ENCODE measurements around the gene LAMA5.
A peak's percentile ranks its signal among the peaks of the same experiment; 100 is the strongest.
"Not testable (repeated sequence)": the region's sequence is repeated elsewhere in the genome, so short reads cannot be mapped to it uniquely, and the experiment has no call there.

LAMA5 gene

GRCh38 chr20:62390317-62391164 lies 23.4 kb upstream of the LAMA5 start:
- no peak for DNase-seq (ENCODE audit: low read depth)

- DNase-seq (ENCODE audit: low read depth): no peak
These were observed 22.5 kb upstream of the LAMA5 start for GRCh38 chr20:62389601-62390087.

GRCh38 chr20:62388839-62389600 lies 21.9 kb upstream of the LAMA5 start:
- DNase-seq (ENCODE audit: low read depth): no peak

- no peak for DNase-seq (ENCODE audit: low read depth)
These were observed 21.0 kb upstream of the LAMA5 start for GRCh38 chr20:62387933-62388635.

GRCh38 chr20:62387219-62387913 lies 20.3 kb upstream of the LAMA5 start:
- no peak for DNase-seq (ENCODE audit: low read depth)

GRCh38 chr20:62386383-62387218 lies 19.5 kb upstream of the LAMA5 start, which contains the start of gene RPS21:
RPS21 (plus strand) TSS chr20:62387103; CDS start chr20:62387339, 236 bp downstream.
- peak; percentile 88 for DNase-seq (ENCODE audit: low read depth)

- DNase-seq (ENCODE audit: low read depth): peak; percentile 60
These were observed 15.4 kb upstream of the LAMA5 start for GRCh38 chr20:62382306-62383198.

- no peak for DNase-seq (ENCODE audit: low read depth)
These were observed 14.7 kb upstream of the LAMA5 start for GRCh38 chr20:62381842-62382241.

- DNase-seq (ENCODE audit: low read depth): no peak
These were observed 14.2 kb upstream of the LAMA5 start for GRCh38 chr20:62381202-62381797.

GRCh38 chr20:62378215-62378614 lies 11.1 kb upstream of the LAMA5 start:
- no peak for DNase-seq (ENCODE audit: low read depth)

- DNase-seq (ENCODE audit: low read depth): no peak
These were observed 10.6 kb upstream of the LAMA5 start for GRCh38 chr20:62377615-62378178.

GRCh38 chr20:62377064-62377461 lies 10.0 kb upstream of the LAMA5 start:
- DNase-seq (ENCODE audit: low read depth): no peak

- no peak for DNase-seq (ENCODE audit: low read depth)
These were observed 9.3 kb upstream of the LAMA5 start for GRCh38 chr20:62376112-62377063.

- no peak for DNase-seq (ENCODE audit: low read depth)
These were observed 7.4 kb upstream of the LAMA5 start for GRCh38 chr20:62374331-62375152.

GRCh38 chr20:62373631-62374179 lies 6.6 kb upstream of the LAMA5 start:
- DNase-seq (ENCODE audit: low read depth): not testable (repeated sequence)

Measured in activated gamma-delta T cell treated with anti-CD3 and anti-CD28 coated beads, Interleukin-2, amount 50 U/mL, for 16 hours (primary cell).